Endothelial cell (in vitro differentiated cells): ENCODE results near the gene RASA3. TPM values are rescaled to one million over a fixed set of nuclear protein-coding genes. Genes with fewer than 3 reads are reported as not detected.

Experiments used
- DNase-seq: peaks from one replicate; pipeline ENCODE4 v3.0.0; 2021; ENCODE audit warnings: low spot score
- H3K27ac Mint-ChIP-seq: one replicate; pipeline ENCODE4 v1.8.0; 2021; ENCODE audit warnings: mixed read lengths, inconsistent platforms; ENCODE audit not compliant: unreplicated experiment
- H3K27me3 Mint-ChIP-seq: one replicate; pipeline ENCODE4 v1.8.0; 2021; ENCODE audit warnings: mild to moderate bottlenecking, moderate library complexity, mixed read lengths, inconsistent platforms; ENCODE audit not compliant: unreplicated experiment
- H3K36me3 Mint-ChIP-seq: one replicate; pipeline ENCODE4 v1.8.0; 2021; ENCODE audit warnings: mild to moderate bottlenecking, low read depth, mixed read lengths, inconsistent platforms; ENCODE audit not compliant: unreplicated experiment
- H3K4me1 Mint-ChIP-seq: one replicate; pipeline ENCODE4 v1.8.0; 2021; ENCODE audit warnings: mild to moderate bottlenecking, mixed read lengths, inconsistent platforms; ENCODE audit not compliant: unreplicated experiment
- H3K4me3 Mint-ChIP-seq: one replicate; pipeline ENCODE4 v1.8.0; 2021; ENCODE audit warnings: mild to moderate bottlenecking, mixed read lengths, inconsistent platforms; ENCODE audit not compliant: unreplicated experiment
- H3K9me3 Mint-ChIP-seq: one replicate; pipeline ENCODE4 v1.8.0; 2021; ENCODE audit warnings: mixed read lengths, inconsistent platforms; ENCODE audit not compliant: unreplicated experiment
- total RNA-seq: library from RNA; stranded (reverse); fragmentation: NEBNext Ultra II Directional; extraction: Animal tissue kit (Norgen Biotek cat#: 25700); gene quantifications from one replicate; pipeline ENCODE4 v1.2.1, GENCODE V29; 2021; ENCODE audit not compliant: unreplicated experiment
- TF ChIP-seq, protein P1 (sequence below): fragments of 200-600 bp; sonication (generic); IDR thresholded peaks from one replicate; pipeline ENCODE4 v1.5.0; 2021; ENCODE audit warnings: antibody characterized with exemption; ENCODE audit not compliant: unreplicated experiment

RASA3 gene
- total RNA-seq, 1 donor from 2014 or later = 34.0 TPM

DNA sequence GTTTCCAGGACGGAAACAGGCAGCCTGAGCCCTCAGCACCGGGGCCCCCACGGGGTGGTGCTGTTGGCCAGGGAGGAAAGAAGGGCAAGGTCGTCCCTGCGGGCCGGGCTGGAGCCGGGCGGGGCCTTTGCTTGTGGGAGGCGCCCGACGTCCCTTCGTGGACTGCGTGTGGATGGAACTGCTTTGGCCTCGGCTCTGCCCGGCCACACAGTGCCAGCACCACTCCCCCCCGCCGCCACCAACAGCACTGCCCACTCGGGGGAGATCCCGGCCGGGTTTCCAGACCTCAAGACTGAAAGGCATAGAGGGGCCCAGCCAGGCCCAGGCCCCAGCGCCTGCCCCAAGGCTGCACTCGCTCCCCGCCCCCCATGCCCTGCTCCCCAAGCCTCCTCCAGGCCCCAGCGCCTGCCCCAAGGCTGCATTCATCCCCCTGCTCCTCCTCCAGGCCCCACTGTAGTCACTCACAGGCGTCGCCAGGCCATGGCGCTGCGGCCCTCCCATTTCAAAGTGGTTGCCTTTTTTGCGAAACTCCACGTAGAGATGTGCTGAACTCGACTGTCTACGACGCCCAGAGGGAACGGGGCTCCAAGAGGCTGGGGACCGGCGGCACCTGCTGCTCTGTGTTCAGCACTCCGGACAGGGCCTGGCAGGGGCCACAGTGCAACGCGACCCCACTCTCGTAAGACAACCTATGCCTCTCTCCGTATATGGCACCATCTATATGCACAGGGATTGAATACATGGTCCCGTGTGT is 181.0 kb downstream of the RASA3 start:
- TF ChIP-seq, protein P1, sequence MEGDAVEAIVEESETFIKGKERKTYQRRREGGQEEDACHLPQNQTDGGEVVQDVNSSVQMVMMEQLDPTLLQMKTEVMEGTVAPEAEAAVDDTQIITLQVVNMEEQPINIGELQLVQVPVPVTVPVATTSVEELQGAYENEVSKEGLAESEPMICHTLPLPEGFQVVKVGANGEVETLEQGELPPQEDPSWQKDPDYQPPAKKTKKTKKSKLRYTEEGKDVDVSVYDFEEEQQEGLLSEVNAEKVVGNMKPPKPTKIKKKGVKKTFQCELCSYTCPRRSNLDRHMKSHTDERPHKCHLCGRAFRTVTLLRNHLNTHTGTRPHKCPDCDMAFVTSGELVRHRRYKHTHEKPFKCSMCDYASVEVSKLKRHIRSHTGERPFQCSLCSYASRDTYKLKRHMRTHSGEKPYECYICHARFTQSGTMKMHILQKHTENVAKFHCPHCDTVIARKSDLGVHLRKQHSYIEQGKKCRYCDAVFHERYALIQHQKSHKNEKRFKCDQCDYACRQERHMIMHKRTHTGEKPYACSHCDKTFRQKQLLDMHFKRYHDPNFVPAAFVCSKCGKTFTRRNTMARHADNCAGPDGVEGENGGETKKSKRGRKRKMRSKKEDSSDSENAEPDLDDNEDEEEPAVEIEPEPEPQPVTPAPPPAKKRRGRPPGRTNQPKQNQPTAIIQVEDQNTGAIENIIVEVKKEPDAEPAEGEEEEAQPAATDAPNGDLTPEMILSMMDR = no peak
- Mint-ChIP-seq H3K27me3 (peaks cover 22% of the 10 kb centered on the region), H3K9me3 (peaks cover 5% of the 10 kb centered on the region), H3K4me3 (no peak overlapping the region), H3K27ac (no peak overlapping the region), H3K36me3 (peaks cover 24% of the 10 kb centered on the region), H3K4me1 (no peaks in the 10 kb centered on the region)
- DNase-seq = peak; percentile 68

DNA sequence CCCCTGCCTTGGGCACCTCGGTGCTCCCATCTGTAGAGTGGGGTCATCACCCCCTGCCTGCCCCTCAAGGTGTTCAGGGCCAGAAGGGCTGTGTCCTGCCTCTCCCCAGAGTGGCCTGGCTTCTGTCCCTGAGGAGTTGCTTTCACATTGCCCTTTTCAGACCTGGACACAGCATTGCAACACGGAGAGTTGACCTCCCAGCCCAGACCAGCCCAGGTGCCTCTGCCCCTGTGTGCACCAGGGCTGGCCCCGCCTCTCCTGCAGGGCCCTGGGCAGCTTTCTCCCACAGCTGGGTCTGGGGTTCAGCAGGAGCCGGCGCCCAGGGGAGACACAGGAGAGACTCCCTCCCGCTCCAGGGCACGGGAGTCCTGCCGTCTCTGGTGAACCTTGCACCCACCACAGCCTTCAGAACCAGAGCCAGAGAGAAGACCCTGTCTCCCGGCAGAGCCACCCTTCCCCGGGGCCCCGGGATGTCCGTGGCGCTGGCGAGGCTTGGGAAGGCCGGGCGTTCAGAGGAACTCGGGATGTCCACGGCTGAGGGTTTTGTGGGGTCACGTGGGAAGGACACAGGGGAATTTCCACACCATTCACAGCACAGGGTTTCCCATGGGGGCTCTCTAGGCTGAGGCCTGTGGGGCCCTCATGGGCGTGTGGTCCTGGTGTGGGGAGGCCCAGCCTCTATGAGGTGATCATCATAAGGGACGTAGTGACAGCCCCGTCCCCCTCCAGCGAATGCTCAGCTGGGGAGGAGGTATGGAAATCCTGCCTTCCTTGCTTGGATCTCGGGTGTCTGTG is 181.8 kb downstream of the RASA3 start:
- DNase-seq = no peak
- no peak overlapping the region for H3K27ac Mint-ChIP-seq
- H3K4me1 Mint-ChIP-seq = no peaks in the 10 kb centered on the region
- H3K27me3 Mint-ChIP-seq = peaks cover 18% of the 10 kb centered on the region
- H3K9me3 Mint-ChIP-seq = peaks cover under 1% of the 10 kb centered on the region
- H3K36me3 Mint-ChIP-seq = peaks cover 16% of the 10 kb centered on the region
- TF ChIP-seq, protein P1 = no peak
- H3K4me3 Mint-ChIP-seq = no peak overlapping the region

DNA sequence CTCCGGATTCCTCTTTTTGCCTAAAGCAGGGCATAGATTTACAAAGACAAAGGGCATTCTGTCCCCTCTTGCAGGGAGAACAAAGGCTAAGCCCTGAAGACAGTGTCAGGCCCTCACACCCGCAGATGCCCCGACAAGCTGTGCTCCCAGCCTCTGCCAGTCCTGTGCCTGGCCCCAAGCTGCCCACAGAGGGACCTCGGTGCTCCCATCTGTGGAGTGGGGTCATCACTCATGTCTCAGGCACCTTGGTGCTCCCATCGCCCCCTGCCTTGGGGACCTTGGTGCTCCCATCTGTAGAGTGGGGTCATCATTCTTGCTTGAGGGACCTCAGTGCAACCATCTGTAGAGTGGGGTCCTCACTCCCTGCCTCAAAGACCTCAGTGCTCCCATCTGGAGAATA is 182.9 kb downstream of the RASA3 start:
- TF ChIP-seq, protein P1 = no peak
- H3K27ac Mint-ChIP-seq = no peak overlapping the region
- H3K36me3 Mint-ChIP-seq = peaks cover 5% of the 10 kb centered on the region
- DNase-seq = no peak
- peaks cover 15% of the 10 kb centered on the region for H3K27me3 Mint-ChIP-seq
- no peak overlapping the region for H3K4me3 Mint-ChIP-seq
- no peaks in the 10 kb centered on the region for H3K9me3 Mint-ChIP-seq
- no peaks in the 10 kb centered on the region for H3K4me1 Mint-ChIP-seq

DNA sequence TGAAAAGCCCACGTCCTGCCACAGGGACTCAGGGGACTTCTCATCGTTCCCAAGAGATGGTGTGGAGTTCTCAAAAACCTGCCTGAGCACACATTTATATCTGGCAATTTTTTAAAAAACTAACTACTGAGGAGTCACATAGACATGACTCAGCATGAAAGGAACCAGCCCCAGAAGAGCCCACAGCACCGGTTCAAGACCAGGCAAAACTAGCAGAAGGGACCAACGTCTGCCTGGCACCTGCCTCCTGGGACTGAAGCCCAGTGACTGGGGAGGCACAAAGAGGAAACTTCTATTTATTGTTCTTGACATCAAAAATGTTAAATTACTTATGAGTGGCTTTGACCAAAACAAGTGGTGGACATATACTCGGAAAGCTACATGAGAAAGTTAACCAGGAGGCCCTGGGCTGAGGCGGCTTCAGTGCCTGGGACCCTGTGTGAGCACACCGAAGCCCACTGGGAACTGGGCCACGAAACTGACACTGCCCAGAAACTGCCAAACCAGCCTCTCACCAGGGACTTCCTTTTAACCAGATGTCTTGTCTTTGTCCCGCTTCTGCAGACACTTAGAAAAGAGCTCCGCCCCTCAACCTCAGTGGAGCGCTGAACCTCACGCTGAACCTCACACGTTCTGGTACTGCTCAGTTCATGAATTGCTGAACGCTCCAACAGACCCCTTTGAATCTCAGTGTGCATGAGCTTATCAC is 184.2 kb downstream of the RASA3 start:
- H3K27me3 Mint-ChIP-seq = peaks cover 12% of the 10 kb centered on the region
- peaks cover 9% of the 10 kb centered on the region for H3K36me3 Mint-ChIP-seq
- no peak overlapping the region for H3K4me3 Mint-ChIP-seq
- H3K9me3 Mint-ChIP-seq = no peaks in the 10 kb centered on the region
- TF ChIP-seq, protein P1 = no peak
- H3K27ac Mint-ChIP-seq = no peak overlapping the region
- no peak for DNase-seq
- H3K4me1 Mint-ChIP-seq = no peaks in the 10 kb centered on the region
